ENCODE results near the gene HBB. TPM values are rescaled to one million over a fixed set of nuclear protein-coding genes. Genes with fewer than 3 reads are reported as not detected.

HBB gene
- polyA plus RNA-seq, 1 donor from 2014 or later, result not detected

DNA sequence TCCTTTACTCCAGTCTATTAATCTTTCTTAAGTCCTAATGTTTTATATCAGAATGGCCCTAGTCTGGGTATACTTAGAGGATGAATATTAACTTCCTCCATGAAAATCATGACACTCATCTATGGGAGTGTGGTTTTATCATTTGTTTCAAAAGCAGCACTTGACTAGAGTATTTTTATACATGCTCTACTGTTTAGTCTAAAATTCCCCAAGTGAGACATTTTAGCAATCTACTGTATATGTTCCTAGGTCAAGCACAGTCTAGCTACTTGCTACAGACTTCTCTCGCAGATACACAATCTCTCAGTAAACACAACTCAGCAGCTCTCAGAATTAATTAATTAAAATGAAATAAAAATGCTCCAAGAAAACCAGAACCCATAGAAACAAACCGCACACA is 2.9 kb upstream of the HBB start:
- Histone ChIP-seq H3K9me3 (ENCODE audit: low read length) (no peaks in the 10 kb centered on the region), H4K20me1 (ENCODE audit: insufficient read depth) (no peaks in the 10 kb centered on the region), H2AFZ (ENCODE audit: low read depth, low read length) (no peak overlapping the region), H3K9me2 (ENCODE audit: insufficient read depth, low read length) (no peaks in the 10 kb centered on the region), H3F3A (ENCODE audit: insufficient read depth, low read length, poor library complexity, severe bottlenecking) (no peaks in the 10 kb centered on the region), H3K27me3 (ENCODE audit: insufficient read depth, low read depth, low read length) (no peaks in the 10 kb centered on the region), H3K4me2 (ENCODE audit: low read length) (no peak overlapping the region), H3K79me2 (replicated peaks; ENCODE audit: insufficient read depth, low read length) (no peaks in the 10 kb centered on the region), H3K27ac (ENCODE audit: low read length) (no peak overlapping the region), H3K9ac (ENCODE audit: low read length) (no peak overlapping the region), H3K4me3 (ENCODE audit: low read length) (no peak overlapping the region), H3K36me3 (ENCODE audit: insufficient read depth, low read length) (no peaks in the 10 kb centered on the region)
- TF ChIP-seq, protein P1, sequence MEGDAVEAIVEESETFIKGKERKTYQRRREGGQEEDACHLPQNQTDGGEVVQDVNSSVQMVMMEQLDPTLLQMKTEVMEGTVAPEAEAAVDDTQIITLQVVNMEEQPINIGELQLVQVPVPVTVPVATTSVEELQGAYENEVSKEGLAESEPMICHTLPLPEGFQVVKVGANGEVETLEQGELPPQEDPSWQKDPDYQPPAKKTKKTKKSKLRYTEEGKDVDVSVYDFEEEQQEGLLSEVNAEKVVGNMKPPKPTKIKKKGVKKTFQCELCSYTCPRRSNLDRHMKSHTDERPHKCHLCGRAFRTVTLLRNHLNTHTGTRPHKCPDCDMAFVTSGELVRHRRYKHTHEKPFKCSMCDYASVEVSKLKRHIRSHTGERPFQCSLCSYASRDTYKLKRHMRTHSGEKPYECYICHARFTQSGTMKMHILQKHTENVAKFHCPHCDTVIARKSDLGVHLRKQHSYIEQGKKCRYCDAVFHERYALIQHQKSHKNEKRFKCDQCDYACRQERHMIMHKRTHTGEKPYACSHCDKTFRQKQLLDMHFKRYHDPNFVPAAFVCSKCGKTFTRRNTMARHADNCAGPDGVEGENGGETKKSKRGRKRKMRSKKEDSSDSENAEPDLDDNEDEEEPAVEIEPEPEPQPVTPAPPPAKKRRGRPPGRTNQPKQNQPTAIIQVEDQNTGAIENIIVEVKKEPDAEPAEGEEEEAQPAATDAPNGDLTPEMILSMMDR (IDR thresholded peaks at IDR 0.05; ENCODE audit: poor library complexity, severe bottlenecking), result no peak

DNA sequence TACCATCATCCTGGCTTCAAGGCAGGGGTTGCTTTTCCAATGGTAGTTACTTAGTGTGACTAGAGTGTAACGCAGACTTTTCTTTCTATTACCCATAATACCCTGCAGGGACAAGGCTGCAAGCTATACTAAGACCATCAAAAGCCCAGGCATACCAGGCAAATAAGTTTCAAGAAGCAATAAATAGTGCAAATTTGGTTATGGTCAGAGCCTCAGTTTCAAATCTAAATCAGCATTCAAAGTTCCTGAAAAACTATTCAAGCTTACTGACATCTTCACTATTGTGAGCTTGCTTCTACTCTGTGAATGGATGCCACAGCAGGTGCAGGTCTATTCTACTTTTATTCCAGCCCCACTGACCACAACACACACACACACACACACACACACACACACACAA is 2.5 kb upstream of the HBB start:
- H3K4me3 ChIP-seq (ENCODE audit: low read length), result no peak overlapping the region
- no peaks in the 10 kb centered on the region for H3K9me2 ChIP-seq (ENCODE audit: insufficient read depth, low read length)
- H3K9ac ChIP-seq (ENCODE audit: low read length), result no peak overlapping the region
- H3K9me3 ChIP-seq (ENCODE audit: low read length), result no peaks in the 10 kb centered on the region
- TF ChIP-seq EZH2 (IDR thresholded peaks at IDR 0.05; ENCODE audit: borderline replicate concordance, insufficient read depth, low read length, poor library complexity, severe bottlenecking) (no peak), MXI1 (conservative IDR thresholded peaks at IDR 0.05; ENCODE audit: poor library complexity, severe bottlenecking) (no peak), POLR2AphosphoS5 (IDR thresholded peaks at IDR 0.05) (no peak), EP300 (conservative IDR thresholded peaks at IDR 0.05; ENCODE audit: poor library complexity, severe bottlenecking) (no peak), SMC3 (conservative IDR thresholded peaks at IDR 0.05; ENCODE audit: poor library complexity) (no peak), RAD21 (conservative IDR thresholded peaks at IDR 0.05) (no peak), TAF1 (IDR thresholded peaks at IDR 0.05; ENCODE audit: low read depth) (no peak)
- TF ChIP-seq, protein P2, sequence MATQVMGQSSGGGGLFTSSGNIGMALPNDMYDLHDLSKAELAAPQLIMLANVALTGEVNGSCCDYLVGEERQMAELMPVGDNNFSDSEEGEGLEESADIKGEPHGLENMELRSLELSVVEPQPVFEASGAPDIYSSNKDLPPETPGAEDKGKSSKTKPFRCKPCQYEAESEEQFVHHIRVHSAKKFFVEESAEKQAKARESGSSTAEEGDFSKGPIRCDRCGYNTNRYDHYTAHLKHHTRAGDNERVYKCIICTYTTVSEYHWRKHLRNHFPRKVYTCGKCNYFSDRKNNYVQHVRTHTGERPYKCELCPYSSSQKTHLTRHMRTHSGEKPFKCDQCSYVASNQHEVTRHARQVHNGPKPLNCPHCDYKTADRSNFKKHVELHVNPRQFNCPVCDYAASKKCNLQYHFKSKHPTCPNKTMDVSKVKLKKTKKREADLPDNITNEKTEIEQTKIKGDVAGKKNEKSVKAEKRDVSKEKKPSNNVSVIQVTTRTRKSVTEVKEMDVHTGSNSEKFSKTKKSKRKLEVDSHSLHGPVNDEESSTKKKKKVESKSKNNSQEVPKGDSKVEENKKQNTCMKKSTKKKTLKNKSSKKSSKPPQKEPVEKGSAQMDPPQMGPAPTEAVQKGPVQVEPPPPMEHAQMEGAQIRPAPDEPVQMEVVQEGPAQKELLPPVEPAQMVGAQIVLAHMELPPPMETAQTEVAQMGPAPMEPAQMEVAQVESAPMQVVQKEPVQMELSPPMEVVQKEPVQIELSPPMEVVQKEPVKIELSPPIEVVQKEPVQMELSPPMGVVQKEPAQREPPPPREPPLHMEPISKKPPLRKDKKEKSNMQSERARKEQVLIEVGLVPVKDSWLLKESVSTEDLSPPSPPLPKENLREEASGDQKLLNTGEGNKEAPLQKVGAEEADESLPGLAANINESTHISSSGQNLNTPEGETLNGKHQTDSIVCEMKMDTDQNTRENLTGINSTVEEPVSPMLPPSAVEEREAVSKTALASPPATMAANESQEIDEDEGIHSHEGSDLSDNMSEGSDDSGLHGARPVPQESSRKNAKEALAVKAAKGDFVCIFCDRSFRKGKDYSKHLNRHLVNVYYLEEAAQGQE (IDR thresholded peaks at IDR 0.05; ENCODE audit: borderline replicate concordance), result no peak
- TF ChIP-seq, protein P1 (IDR thresholded peaks at IDR 0.05; ENCODE audit: poor library complexity, severe bottlenecking), result no peak
- no peaks in the 10 kb centered on the region for H3K36me3 ChIP-seq (ENCODE audit: insufficient read depth, low read length)
- no peaks in the 10 kb centered on the region for H3K79me2 ChIP-seq (replicated peaks; ENCODE audit: insufficient read depth, low read length)
- H3K27me3 ChIP-seq (ENCODE audit: insufficient read depth, low read depth, low read length), result no peaks in the 10 kb centered on the region
- no peaks in the 10 kb centered on the region for H3F3A ChIP-seq (ENCODE audit: insufficient read depth, low read length, poor library complexity, severe bottlenecking)
- H3K4me2 ChIP-seq (ENCODE audit: low read length), result no peak overlapping the region
- H2AFZ ChIP-seq (ENCODE audit: low read depth, low read length), result no peak overlapping the region
- H3K27ac ChIP-seq (ENCODE audit: low read length), result no peak overlapping the region
- H4K20me1 ChIP-seq (ENCODE audit: insufficient read depth), result no peaks in the 10 kb centered on the region

Data from neural cell (in vitro differentiated cells).